GM23248 (cell line): Measurements from ENCODE around the gene CROCC.

Source experiments
- EZH2 ChIP-seq: fragments of 200-600 bp; sonication (generic); IDR thresholded peaks from 2 replicates; pipeline ENCODE4 v1.6.1; 2018; ENCODE audit warnings: antibody characterized with exemption, mild to moderate bottlenecking; ENCODE audit not compliant: insufficient read depth, poor library complexity, severe bottlenecking
- EZH2phosphoT487 ChIP-seq: fragments of 200-600 bp; sonication (generic); IDR thresholded peaks from 2 replicates; pipeline ENCODE4 v1.6.1; 2018; ENCODE audit warnings: antibody characterized with exemption, moderate library complexity, mild to moderate bottlenecking, low read depth; ENCODE audit not compliant: insufficient read depth

GRCh38 chr1:16984717-16985116, 63.0 kb downstream of the CROCC start:
- TF ChIP-seq EZH2 (no peak), EZH2phosphoT487 (no peak)
